ENCODE results near the gene GALNT9.

GALNT9 gene

GRCh38 chr12:132295101-132295526, 34.3 kb downstream of the GALNT9 start:
- peaks cover 0 to 2% of the 10 kb centered on the region in 2 donors for H3K9me3 ChIP-seq (replicated peaks in 1 of 2; ENCODE audit: control insufficient read depth in 2 of 2, insufficient read depth in 1 of 2, low read depth in 1 of 2, low read length in 2 of 2)
- WGBS, 2 donors (ENCODE audit: extremely low coverage in 2 of 2, insufficient read length in 2 of 2, insufficient replicate concordance in 1 of 2) = no CpG with 5 or more reads among the region's 18 CpGs
- no peaks in the 10 kb centered on the region for H3K4me1 ChIP-seq (ENCODE audit: control insufficient read depth in 2 of 2, insufficient read depth in 1 of 2, low read depth in 1 of 2, low read length in 2 of 2)

DNA sequence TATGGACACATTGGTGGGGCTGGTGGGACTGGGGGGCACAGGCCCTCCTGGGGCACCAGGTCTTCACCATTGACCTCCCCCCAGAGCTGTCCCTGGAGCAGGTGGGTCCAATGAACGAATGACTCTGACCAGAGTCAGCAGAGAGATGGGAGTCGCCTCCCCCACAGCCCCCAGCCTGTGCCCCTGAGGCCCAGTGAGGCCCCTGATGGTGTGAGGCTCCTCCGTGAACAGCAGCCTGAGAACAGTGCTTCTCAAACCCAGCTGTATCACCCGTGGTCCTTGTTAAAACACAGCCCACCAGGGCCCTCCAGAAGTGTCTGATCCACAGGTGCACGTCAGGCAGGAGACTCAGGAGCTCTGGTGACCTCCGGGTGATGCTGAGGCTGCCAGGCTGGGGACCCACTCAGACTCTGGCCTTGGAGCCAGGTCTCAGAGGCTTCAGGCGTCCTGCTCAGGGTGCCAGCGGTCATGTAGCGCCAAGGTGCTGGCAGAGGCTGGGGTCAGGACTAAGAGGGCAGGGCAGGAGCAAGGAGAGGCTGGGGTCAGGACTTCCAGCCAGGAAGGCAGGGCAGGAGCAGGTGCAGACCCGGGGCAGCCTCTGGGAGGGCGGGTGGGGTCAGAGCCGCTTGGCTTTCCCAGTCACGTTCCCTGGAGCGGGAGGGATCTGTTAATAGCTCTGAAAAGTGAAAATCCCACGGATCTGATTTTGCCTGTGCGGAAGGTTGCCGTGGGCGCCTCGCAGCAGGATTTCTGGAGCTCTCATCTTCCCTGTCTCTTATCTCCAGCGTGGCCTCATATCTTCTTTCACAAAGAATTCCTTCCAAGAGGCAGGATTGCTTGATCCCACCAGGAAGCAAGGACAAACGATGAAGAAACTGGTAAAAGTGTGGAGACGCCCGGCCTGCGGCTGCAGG, 35.0 kb downstream of the GALNT9 start:
- WGBS, 2 donors (ENCODE audit: extremely low coverage in 2 of 2, insufficient read length in 2 of 2, insufficient replicate concordance in 1 of 2) = no CpG with 5 or more reads among the region's 24 CpGs
- H3K27me3 ChIP-seq (ENCODE audit: control insufficient read depth in 3 of 3, insufficient read depth in 3 of 3, low read depth in 1 of 3, low read length in 3 of 3) = peaks cover 0 to 6% (median 0%) of the 10 kb centered on the region in 3 experiments
- peak overlapping the region; percentile 36 for H3K23ac ChIP-seq (ENCODE audit: low read depth, low read length, poor library complexity)
- peak overlapping the region; percentile 31 for H2BK5ac ChIP-seq (ENCODE audit: low read length)
- H4K91ac ChIP-seq (ENCODE audit: low read depth, low read length, poor library complexity) = no peak overlapping the region
- no peak overlapping the region for H3K4me2 ChIP-seq (ENCODE audit: insufficient read depth, low read length, poor library complexity, severe bottlenecking)
- H2BK120ac ChIP-seq (ENCODE audit: low read depth, low read length) = no peak overlapping the region
- peak overlapping the region; percentile 77 for H3K18ac ChIP-seq (ENCODE audit: low read length)
- no peak overlapping the region for H3K4ac ChIP-seq (ENCODE audit: low read length)
- no peaks in the 10 kb centered on the region for H3K36me3 ChIP-seq (replicated peaks in 1 of 2; ENCODE audit: control insufficient read depth in 2 of 2, insufficient read depth in 2 of 2, low read length in 2 of 2)
- no peak overlapping the region for H3K9ac ChIP-seq (ENCODE audit: low read depth, low read length, poor library complexity)
- no peak overlapping the region for H4K8ac ChIP-seq (ENCODE audit: low read depth, low read length)
- no peaks in the 10 kb centered on the region for H3K79me1 ChIP-seq (ENCODE audit: low read depth, low read length)
- no peak overlapping the region for H3K27ac ChIP-seq (replicated peaks; ENCODE audit: low read length)
- no peak overlapping the region for H2BK12ac ChIP-seq (ENCODE audit: low read length)
- H2AK5ac ChIP-seq (ENCODE audit: low read depth, low read length) = no peak overlapping the region
- H3K4me3 ChIP-seq (ENCODE audit: low read length in 2 of 2) = no peak overlapping the region
- peak overlapping the region; percentile 95 for H3K14ac ChIP-seq (ENCODE audit: low read length)
- H2AFZ ChIP-seq (ENCODE audit: low read length) = no peak overlapping the region
- peaks cover 0 to 5% of the 10 kb centered on the region in 2 donors for H3K9me3 ChIP-seq (replicated peaks in 1 of 2; ENCODE audit: control insufficient read depth in 2 of 2, insufficient read depth in 1 of 2, low read depth in 1 of 2, low read length in 2 of 2)
- H2BK15ac ChIP-seq (ENCODE audit: low read length) = no peak overlapping the region
- peaks cover 0 to 6% of the 10 kb centered on the region in 2 donors for H3K4me1 ChIP-seq (ENCODE audit: control insufficient read depth in 2 of 2, insufficient read depth in 1 of 2, low read depth in 1 of 2, low read length in 2 of 2)
- no peak for DNase-seq (ENCODE audit: low spot score)

More at GRCh38 chr12:132295101-132295526, 34.3 kb downstream of the GALNT9 start:
- Histone ChIP-seq H3K79me1 (ENCODE audit: low read depth, low read length) (no peaks in the 10 kb centered on the region), H3K18ac (ENCODE audit: low read length) (peak overlapping the region; percentile 19), H2BK120ac (ENCODE audit: low read depth, low read length) (peak overlapping the region; percentile 92), H3K36me3 (replicated peaks in 1 of 2; ENCODE audit: control insufficient read depth in 2 of 2, insufficient read depth in 2 of 2, low read length in 2 of 2) (no peaks in the 10 kb centered on the region), H3K4me3 (ENCODE audit: low read length in 2 of 2) (no peak overlapping the region), H2AFZ (ENCODE audit: low read length) (no peak overlapping the region), H2BK15ac (ENCODE audit: low read length) (no peak overlapping the region), H2AK5ac (ENCODE audit: low read depth, low read length) (peak overlapping the region; percentile 28), H2BK12ac (ENCODE audit: low read length) (no peak overlapping the region), H3K9ac (ENCODE audit: low read depth, low read length, poor library complexity) (no peak overlapping the region), H2BK5ac (ENCODE audit: low read length) (no peak overlapping the region), H4K8ac (ENCODE audit: low read depth, low read length) (no peak overlapping the region), H3K4me2 (ENCODE audit: insufficient read depth, low read length, poor library complexity, severe bottlenecking) (no peak overlapping the region), H3K14ac (ENCODE audit: low read length) (no peak overlapping the region), H3K27me3 (ENCODE audit: control insufficient read depth in 3 of 3, insufficient read depth in 3 of 3, low read depth in 1 of 3, low read length in 3 of 3) (peaks cover 0 to 6% (median 0%) of the 10 kb centered on the region in 3 experiments), H4K91ac (ENCODE audit: low read depth, low read length, poor library complexity) (no peak overlapping the region), H3K27ac (replicated peaks; ENCODE audit: low read length) (no peak overlapping the region), H3K23ac (ENCODE audit: low read depth, low read length, poor library complexity) (no peak overlapping the region), H3K4ac (ENCODE audit: low read length) (no peak overlapping the region)
- DNase-seq (ENCODE audit: low spot score) = no peak

DNA sequence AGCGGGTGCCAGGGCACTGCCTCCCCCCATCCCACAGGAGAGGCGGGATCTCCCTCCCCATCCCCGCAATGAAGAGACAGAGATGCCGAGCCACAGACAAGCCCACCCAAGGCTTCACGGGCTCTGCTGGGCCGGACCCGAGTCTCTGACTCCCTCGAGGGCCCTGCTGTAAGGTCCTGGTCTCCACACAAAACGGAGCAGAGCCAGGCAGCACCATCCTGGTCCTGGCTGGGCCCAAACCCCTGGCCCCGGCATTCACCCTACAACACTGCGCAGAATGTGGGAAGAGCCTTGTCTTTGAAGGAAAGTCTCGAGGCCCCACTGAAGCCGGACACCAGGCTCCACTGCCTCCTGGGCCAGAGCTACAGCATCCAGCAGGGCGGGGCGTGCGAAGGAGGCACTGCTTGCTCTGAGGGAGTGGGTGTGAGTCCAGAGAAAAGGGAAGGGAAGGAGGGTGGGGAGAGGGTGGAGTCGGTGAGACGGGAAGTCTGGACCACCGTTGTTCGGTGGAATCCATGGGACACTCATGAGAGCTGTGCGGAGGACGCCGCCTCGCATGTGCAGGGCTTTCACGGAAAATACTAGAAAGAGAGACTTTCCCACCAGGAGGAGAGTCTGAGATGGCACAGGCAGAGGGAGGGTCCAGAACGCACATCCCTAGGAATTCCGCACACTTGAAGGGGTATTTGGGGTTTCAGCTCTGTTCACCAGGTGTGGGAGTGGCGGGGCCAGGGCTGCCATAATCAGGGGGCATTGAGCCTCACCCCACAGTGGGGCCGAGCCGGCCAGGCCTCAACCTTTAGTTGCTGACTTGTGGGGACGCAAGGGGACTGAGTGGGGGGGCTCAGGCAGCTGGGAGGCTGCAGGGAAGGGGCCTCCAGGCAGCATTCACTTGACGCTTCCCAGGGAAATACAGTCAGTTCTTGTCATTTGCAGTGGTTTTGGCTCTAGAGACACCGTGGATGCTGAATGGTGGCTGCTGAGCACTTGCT, 36.8 kb downstream of the GALNT9 start:
- H3K9me3 ChIP-seq (replicated peaks in 1 of 2; ENCODE audit: control insufficient read depth in 2 of 2, insufficient read depth in 1 of 2, low read depth in 1 of 2, low read length in 2 of 2) = peaks cover 0 to 5% of the 10 kb centered on the region in 2 donors
- H2AK5ac ChIP-seq (ENCODE audit: low read depth, low read length) = peak overlapping the region; percentile 75
- H2BK120ac ChIP-seq (ENCODE audit: low read depth, low read length) = no peak overlapping the region
- no peak overlapping the region for H3K4me2 ChIP-seq (ENCODE audit: insufficient read depth, low read length, poor library complexity, severe bottlenecking)
- no CpG with 5 or more reads among the region's 33 CpGs for WGBS, 2 donors (ENCODE audit: extremely low coverage in 2 of 2, insufficient read length in 2 of 2, insufficient replicate concordance in 1 of 2)
- no peak overlapping the region for H3K14ac ChIP-seq (ENCODE audit: low read length)
- no peak overlapping the region for H4K8ac ChIP-seq (ENCODE audit: low read depth, low read length)
- no peak overlapping the region for H2BK15ac ChIP-seq (ENCODE audit: low read length)
- H3K9ac ChIP-seq (ENCODE audit: low read depth, low read length, poor library complexity) = peak overlapping the region; percentile 44
- H3K18ac ChIP-seq (ENCODE audit: low read length) = peak overlapping the region; percentile 48
- peaks cover 0 to 15% (median 0%) of the 10 kb centered on the region in 3 experiments for H3K27me3 ChIP-seq (ENCODE audit: control insufficient read depth in 3 of 3, insufficient read depth in 3 of 3, low read depth in 1 of 3, low read length in 3 of 3)
- no peak overlapping the region for H3K23ac ChIP-seq (ENCODE audit: low read depth, low read length, poor library complexity)
- H3K4me3 ChIP-seq (ENCODE audit: low read length in 2 of 2) = peak overlapping the region in 1 of 2 donors; percentile 35
- H3K36me3 ChIP-seq (replicated peaks in 1 of 2; ENCODE audit: control insufficient read depth in 2 of 2, insufficient read depth in 2 of 2, low read length in 2 of 2) = no peaks in the 10 kb centered on the region
- H4K91ac ChIP-seq (ENCODE audit: low read depth, low read length, poor library complexity) = no peak overlapping the region
- peak overlapping the region; percentile 32 for H2BK5ac ChIP-seq (ENCODE audit: low read length)
- no peak for DNase-seq (ENCODE audit: low spot score)
- H3K4ac ChIP-seq (ENCODE audit: low read length) = peak overlapping the region; percentile 31
- no peaks in the 10 kb centered on the region for H3K79me1 ChIP-seq (ENCODE audit: low read depth, low read length)
- H3K4me1 ChIP-seq (ENCODE audit: control insufficient read depth in 2 of 2, insufficient read depth in 1 of 2, low read depth in 1 of 2, low read length in 2 of 2) = peaks cover 0 to 7% of the 10 kb centered on the region in 2 donors
- no peak overlapping the region for H2BK12ac ChIP-seq (ENCODE audit: low read length)
- no peak overlapping the region for H2AFZ ChIP-seq (ENCODE audit: low read length)
- no peak overlapping the region for H3K27ac ChIP-seq (replicated peaks; ENCODE audit: low read length)
